Measurements from ENCODE around the gene ACOT13. TPM values are rescaled to one million over a fixed set of nuclear protein-coding genes. Genes with fewer than 3 reads are reported as not detected.
"Not testable (repeated sequence)": the region's sequence is repeated elsewhere in the genome, so short reads cannot be mapped to it uniquely, and the experiment has no call there.

Gene ACOT13
- total and polyA plus RNA-seq, 2 experiments from 2014 or later = 30.1 to 61.6 TPM

DNA sequence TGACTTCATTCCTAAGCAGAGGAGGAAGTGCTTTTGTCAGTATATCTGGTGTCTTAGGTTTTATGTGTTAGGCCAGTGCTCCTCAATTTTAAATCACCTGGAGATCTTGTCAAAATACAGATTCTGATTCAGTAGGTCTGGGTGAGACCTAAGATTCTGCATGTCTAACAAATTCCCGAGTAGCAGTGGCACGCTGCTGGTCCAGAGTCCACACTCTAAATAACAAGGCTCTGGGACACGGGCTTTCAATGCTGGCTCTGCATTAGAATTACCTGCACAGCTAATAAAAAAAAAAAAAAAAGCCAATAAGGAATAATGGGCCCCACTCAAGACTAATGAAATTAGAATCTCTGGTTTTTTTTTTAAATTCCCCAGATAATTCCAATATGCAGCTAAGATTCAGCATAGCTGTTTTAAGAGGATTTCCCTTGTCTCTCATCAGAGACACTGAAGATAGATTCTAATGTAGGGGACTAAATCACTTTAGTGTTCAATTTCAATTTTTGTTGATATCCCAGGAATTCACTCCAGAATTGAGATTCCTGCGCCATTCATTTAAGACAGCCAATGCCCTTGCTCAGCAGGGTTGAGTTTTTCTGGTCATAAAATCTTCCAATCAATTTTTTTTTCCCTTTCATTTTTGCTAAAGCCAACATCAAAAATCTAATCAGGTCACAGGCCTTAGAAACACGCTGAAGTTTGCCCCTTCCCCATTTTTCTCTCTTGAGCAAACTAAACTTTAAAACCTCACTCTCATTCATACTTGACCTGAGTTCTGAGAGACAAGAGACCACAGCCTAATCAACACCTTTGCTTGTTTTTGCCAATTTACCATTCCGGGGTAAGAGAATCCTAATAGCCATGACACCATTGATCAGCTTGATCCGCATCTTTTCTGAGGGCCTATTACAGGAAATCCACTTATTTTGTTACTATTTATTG lies 2.6 kb upstream of the ACOT13 start:
- peak overlapping the region; percentile 68 for H3K4me3 ChIP-seq
- no peaks in the 10 kb centered on the region for H3K36me3 ChIP-seq (replicated peaks; ENCODE audit: insufficient read depth, low read depth)
- H3K27me3 ChIP-seq = no peaks in the 10 kb centered on the region
- DNase-seq (ENCODE audit: low spot score) = no peak
- H3K4me2 ChIP-seq = peak overlapping the region; percentile 82
- no peaks in the 10 kb centered on the region for H3K9me3 ChIP-seq (ENCODE audit: low read depth)
- peaks cover 12% of the 10 kb centered on the region for H3K4me1 ChIP-seq (ENCODE audit: insufficient read depth)
- H3K9me2 ChIP-seq (replicated peaks; ENCODE audit: insufficient read depth) = no peaks in the 10 kb centered on the region
- WGBS (ENCODE audit: low lambda C conversion rate, missing lambda C conversion rate) = 74% methylated on average over 7 of the region's 7 CpGs
- H4K20me1 ChIP-seq (ENCODE audit: insufficient read depth, poor library complexity, severe bottlenecking) = no peaks in the 10 kb centered on the region
- H2AFZ ChIP-seq = no peak overlapping the region
- peak overlapping the region; percentile 93 for H3K27ac ChIP-seq
- peaks cover 69% of the 10 kb centered on the region for H3K79me2 ChIP-seq
- TF ChIP-seq EZH2 (IDR thresholded peaks at IDR 0.05; ENCODE audit: borderline replicate concordance) (no peak), EZH2phosphoT487 (IDR thresholded peaks at IDR 0.05; ENCODE audit: low read depth, severe bottlenecking, unreplicated experiment) (no peak)
- TF ChIP-seq, protein P1, sequence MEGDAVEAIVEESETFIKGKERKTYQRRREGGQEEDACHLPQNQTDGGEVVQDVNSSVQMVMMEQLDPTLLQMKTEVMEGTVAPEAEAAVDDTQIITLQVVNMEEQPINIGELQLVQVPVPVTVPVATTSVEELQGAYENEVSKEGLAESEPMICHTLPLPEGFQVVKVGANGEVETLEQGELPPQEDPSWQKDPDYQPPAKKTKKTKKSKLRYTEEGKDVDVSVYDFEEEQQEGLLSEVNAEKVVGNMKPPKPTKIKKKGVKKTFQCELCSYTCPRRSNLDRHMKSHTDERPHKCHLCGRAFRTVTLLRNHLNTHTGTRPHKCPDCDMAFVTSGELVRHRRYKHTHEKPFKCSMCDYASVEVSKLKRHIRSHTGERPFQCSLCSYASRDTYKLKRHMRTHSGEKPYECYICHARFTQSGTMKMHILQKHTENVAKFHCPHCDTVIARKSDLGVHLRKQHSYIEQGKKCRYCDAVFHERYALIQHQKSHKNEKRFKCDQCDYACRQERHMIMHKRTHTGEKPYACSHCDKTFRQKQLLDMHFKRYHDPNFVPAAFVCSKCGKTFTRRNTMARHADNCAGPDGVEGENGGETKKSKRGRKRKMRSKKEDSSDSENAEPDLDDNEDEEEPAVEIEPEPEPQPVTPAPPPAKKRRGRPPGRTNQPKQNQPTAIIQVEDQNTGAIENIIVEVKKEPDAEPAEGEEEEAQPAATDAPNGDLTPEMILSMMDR (IDR thresholded peaks at IDR 0.05; ENCODE audit: poor library complexity) = no peak

DNA sequence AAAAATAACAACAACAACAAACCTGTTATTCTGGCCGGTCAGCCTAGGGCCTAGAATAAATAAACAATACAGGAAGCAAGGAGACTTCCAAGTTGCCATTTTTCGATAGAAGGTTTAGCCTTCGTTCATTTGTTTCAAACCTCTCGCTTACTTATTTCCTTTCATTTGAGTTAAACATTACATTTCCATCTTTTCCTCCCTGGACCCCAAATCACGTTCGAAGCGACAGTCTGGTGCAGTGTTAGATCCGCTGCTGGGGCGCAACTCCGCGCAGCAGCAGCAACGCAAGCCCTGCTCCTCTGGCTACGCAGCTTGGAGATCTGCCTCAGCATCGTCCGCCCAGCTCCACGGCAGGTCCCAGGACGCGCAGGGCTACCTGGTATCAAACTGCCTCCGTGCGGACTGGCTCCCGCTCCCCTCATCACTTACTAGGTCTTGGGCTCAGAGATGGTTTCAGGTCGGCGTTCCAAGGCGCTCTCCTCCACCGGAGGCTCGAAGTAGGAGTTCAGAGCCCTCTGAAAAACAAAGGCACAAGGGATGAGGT lies 708 bp upstream of the ACOT13 start:
- TF ChIP-seq, protein P1 (IDR thresholded peaks at IDR 0.05; ENCODE audit: poor library complexity) = no peak
- Histone ChIP-seq H3K4me3 (peak overlapping the region; percentile 68), H3K4me2 (peak overlapping the region; percentile 82), H3K9me2 (replicated peaks; ENCODE audit: insufficient read depth) (no peaks in the 10 kb centered on the region), H3K79me2 (peaks cover 50% of the 10 kb centered on the region), H2AFZ (peak overlapping the region; percentile 72), H3K27ac (peak overlapping the region; percentile 93), H4K20me1 (ENCODE audit: insufficient read depth, poor library complexity, severe bottlenecking) (no peaks in the 10 kb centered on the region), H3K4me1 (ENCODE audit: insufficient read depth) (peaks cover 12% of the 10 kb centered on the region), H3K36me3 (replicated peaks; ENCODE audit: insufficient read depth, low read depth) (no peaks in the 10 kb centered on the region), H3K27me3 (no peaks in the 10 kb centered on the region), H3K9me3 (ENCODE audit: low read depth) (no peaks in the 10 kb centered on the region)
- peak; percentile 66 for DNase-seq (ENCODE audit: low spot score)
- WGBS (ENCODE audit: low lambda C conversion rate, missing lambda C conversion rate) = 2% methylated on average over 26 of the region's 26 CpGs

DNA sequence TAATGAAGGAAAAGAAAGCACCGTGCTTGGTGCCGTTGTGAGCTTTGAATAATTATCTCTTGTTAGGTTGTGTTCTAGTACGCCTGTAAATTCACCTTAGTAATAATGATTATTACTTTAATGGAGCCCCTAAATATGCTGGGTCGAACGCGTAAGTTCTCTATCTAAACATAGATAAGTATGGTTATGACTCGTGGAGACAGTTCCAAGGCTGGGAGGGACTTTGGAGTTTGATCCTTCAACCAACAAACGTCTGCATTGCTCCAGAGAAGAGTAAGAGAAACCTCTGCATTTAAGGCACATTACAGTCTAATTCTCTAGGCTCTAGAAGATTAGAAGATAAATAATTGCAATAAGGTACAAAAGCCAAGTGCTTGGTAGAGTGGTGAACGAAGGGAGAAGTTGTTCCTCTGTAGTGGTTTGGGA lies 514 bp downstream of the ACOT13 start:
- Histone ChIP-seq H2AFZ (peak overlapping the region; percentile 70), H3K4me1 (ENCODE audit: insufficient read depth) (peaks cover 8% of the 10 kb centered on the region), H3K27me3 (no peaks in the 10 kb centered on the region), H3K4me2 (peak overlapping the region; percentile 72), H3K4me3 (peak overlapping the region; percentile 39), H3K9me2 (replicated peaks; ENCODE audit: insufficient read depth) (no peaks in the 10 kb centered on the region), H3K79me2 (peaks cover 46% of the 10 kb centered on the region), H3K9me3 (ENCODE audit: low read depth) (no peaks in the 10 kb centered on the region), H4K20me1 (ENCODE audit: insufficient read depth, poor library complexity, severe bottlenecking) (no peaks in the 10 kb centered on the region), H3K36me3 (replicated peaks; ENCODE audit: insufficient read depth, low read depth) (no peaks in the 10 kb centered on the region), H3K27ac (peak overlapping the region; percentile 93)
- TF ChIP-seq, protein P1 (IDR thresholded peaks at IDR 0.05; ENCODE audit: poor library complexity) = no peak
- TF ChIP-seq EZH2phosphoT487 (IDR thresholded peaks at IDR 0.05; ENCODE audit: low read depth, severe bottlenecking, unreplicated experiment) = no peak
- 17% methylated on average over 9 of the region's 9 CpGs for WGBS (ENCODE audit: low lambda C conversion rate, missing lambda C conversion rate)
- DNase-seq (ENCODE audit: low spot score) = peak; percentile 76

DNA sequence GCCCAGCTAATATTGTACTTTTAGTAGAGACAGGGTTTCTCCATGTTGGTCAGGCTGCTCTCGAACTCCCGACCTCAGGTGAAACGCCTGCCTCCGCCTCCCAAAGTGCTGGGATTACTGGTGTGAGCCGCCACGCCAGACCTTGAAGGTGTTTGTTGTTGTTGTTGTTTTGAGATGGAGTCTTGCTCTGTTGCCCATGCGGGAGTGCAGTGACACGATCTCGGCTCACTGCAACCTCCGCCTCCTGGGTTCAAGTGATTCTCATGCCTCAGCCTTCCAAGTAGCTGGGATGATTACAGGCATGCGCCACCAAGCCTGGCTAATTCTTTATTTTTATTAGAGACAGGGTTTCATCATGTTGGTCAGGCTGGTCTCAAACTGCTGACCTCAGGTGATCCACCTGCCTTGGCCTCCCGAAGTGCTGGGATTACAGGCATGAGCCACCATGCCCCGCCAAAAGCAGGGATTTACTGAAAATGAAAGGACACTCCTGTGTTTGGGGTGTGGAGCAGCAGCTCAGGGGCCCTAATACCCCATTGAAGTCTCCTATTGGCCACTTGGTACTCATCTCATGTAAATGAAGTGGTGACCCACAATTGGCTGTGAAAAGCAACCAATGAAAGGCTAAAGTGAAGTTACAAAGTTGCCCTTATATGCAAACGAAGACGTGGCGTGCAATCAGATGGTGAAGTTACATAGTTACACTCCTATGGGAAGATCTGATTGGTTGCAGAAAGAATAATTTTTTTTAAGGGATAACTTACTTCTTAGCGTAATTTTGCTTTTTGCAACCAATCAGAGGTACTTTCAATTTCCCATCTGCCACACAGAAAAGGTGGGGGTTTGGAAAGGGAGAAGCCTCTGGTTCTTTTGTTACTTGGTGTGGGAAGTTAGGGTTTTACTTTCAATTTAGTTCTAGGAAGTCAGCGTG lies 1.5 kb downstream of the ACOT13 start:
- not testable (repeated sequence) for H3K4me3 ChIP-seq; H3K27me3 ChIP-seq; H3K9me2 ChIP-seq (replicated peaks; ENCODE audit: insufficient read depth); H2AFZ ChIP-seq; H3K4me1 ChIP-seq (ENCODE audit: insufficient read depth); H4K20me1 ChIP-seq (ENCODE audit: insufficient read depth, poor library complexity, severe bottlenecking); H3K9me3 ChIP-seq (ENCODE audit: low read depth); DNase-seq (ENCODE audit: low spot score); H3K36me3 ChIP-seq (replicated peaks; ENCODE audit: insufficient read depth, low read depth)
- 94% methylated on average over 18 of the region's 18 CpGs for WGBS (ENCODE audit: low lambda C conversion rate, missing lambda C conversion rate)
- Histone ChIP-seq H3K27ac (peak overlapping the region; percentile 93), H3K4me2 (peak overlapping the region; percentile 72), H3K79me2 (peaks cover 40% of the 10 kb centered on the region)

Measured in hepatocyte (in vitro differentiated cells).